ENCODE measurements around the gene HARS1.
"Not testable (repeated sequence)": the region's sequence is repeated elsewhere in the genome, so short reads cannot be mapped to it uniquely, and the experiment has no call there.

Gene HARS1, protein sequence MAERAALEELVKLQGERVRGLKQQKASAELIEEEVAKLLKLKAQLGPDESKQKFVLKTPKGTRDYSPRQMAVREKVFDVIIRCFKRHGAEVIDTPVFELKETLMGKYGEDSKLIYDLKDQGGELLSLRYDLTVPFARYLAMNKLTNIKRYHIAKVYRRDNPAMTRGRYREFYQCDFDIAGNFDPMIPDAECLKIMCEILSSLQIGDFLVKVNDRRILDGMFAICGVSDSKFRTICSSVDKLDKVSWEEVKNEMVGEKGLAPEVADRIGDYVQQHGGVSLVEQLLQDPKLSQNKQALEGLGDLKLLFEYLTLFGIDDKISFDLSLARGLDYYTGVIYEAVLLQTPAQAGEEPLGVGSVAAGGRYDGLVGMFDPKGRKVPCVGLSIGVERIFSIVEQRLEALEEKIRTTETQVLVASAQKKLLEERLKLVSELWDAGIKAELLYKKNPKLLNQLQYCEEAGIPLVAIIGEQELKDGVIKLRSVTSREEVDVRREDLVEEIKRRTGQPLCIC

DNA sequence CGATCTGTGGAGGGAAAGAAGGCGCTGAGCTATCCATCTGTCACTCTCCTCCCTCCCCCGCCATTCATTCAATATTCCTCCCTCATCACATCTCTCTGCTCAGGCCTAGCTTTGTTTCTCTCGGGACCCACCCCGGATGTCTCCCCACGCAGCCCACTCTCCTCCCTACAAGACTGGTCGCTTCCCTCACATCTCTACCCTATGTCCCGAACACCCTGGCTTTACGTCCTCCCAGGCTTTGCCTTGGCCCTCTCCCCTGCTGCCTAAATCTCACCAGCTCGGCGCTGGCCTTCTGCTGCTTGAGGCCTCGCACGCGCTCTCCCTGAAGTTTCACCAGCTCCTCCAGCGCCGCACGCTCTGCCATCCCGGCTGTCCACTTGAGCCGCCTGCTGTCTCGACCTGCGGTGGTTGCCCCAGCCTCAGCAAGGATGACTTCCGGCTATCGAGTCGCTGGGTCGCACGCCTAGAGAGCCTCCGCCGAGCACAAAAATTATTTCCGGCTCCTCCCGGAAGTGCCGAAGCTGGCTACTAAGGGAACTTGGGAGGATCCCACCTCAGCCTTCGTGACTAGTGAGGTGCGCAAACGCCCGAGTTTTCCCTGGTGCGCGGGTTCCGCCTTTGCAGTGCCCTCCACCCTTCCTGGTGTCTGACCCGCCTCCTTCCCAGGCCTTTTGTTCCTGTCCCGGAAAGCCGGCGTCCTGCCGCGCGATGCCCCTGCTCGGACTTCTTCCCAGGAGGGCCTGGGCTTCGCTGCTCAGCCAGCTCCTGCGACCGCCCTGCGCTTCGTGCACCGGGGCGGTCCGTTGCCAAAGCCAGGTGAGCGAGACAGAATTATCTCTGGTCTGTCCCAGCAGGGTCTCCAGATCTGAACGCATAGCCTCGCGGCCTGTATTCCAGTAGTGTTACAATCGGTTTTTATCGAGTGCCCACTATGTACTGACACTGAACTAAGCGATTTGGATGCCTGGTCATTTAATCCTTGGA is at the start of gene HARS1, which contains the start of gene HARS2:
TSS of gene HARS1 (minus strand) at position 430 of the 984 bp plus-strand sequence. CDS start at position 364, 66 bp downstream.
TSS of gene HARS2 (plus strand) at position 515 of the 984 bp plus-strand sequence. CDS start at position 709, 194 bp downstream.
- peak; percentile 85 for DNase-seq

DNA sequence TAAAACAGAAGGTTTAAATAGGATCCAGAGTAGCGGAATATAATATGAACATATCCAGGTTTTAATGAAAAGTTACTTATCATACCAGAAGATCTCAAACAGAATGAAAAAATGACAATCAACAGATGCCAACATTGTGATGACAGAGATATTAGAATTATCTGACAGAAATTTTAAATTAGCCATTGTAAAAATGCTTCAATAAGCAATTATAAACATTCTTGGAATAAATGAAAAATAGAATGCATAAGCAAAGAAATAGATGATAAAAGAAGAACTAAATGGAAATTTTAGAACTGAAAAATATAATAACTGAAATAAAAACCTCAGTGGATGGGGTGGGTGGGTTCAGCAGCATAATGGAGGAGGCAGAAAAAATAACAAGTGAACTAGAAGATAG is 46.3 kb upstream of the HARS1 start:
- no peak for DNase-seq

DNA sequence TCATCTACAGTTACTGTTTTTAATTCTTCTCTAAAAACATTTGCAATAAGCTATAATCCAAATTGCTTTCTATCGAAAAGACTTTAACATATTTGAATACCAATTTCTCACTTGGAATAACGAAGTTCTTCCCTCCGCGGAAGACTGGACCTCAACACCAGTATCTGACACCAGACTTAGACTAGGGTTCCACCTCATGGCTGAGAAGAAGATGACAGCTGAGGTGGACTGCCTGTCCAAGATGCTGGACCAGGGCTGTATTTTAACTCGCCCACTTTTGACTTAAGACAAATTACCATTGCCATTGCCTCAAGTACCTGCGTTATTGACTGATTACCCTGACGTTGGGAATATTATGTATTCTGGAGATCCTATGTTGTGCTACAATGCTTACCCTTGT is 43.2 kb upstream of the HARS1 start:
- no peak for DNase-seq

DNA sequence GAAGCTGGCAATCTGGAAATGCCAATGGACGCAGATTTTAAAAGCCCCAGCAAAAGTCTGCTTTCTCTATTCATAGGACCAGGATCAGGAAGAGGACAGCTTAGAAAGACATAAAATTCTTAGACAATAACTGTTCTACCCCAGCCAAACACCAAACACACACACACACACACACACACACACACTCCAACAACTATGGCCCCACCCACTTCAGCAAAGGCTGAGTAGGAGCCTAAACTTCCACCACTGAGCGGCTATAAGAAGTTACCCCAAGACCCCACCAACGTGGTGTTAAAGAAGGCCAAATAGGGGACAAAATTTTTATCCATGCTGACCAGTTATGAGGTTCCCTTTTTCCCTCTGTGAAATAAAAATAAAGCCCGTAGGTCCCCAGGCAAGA is 41.9 kb upstream of the HARS1 start:
- no peak for DNase-seq

DNA sequence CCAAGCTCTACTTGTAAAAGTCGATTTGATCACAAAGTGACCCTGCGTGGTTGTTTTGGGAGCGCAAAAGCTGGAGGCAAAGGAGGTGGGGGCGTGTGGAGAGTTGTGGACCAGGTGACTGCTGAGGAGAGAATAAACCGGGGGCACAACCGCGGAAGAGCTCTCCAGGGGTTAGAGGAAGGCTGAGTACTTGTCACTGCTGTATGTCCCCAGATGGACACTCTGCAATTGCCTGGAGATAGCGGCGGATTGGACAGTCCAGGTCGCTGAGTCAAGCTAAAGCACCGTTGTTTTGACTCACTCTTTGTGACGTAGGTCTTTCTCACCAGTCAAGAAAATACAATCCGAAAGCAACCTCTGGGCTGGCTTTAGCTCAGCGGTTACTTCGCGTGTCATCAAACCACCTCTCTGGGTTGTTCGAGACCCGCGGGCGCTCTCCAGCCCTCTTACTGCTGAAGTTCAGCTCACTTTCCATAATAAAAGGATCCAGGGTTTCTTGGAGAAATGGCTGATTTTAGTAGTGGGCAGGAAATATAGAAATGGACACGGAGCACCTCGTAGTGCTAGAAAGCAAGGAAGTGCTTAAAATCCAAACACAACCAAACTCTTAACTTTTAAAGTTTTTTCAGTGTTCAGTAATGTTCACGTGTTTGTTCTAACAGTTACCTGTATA is 34.8 kb upstream of the HARS1 start:
- DNase-seq = no peak

DNA sequence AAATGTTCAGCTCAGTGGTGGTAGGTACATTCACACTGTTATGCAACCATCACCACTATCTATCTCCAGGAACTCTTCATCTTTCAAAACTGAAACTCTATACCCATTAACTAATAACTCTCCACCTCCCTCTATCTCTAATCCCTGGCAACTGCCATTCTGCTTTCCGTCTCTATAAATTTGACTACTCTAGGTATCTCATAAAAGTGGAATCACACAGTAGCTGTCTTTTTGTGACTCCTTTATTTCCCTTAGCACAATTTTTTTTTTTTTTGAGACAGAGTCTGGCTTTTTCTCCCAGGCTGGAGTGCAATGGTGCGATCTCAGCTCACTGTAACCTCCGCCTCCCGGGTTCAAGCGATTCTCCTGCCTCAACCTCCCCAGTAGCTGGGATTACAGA is 30.2 kb upstream of the HARS1 start:
- DNase-seq = not testable (repeated sequence)

DNA sequence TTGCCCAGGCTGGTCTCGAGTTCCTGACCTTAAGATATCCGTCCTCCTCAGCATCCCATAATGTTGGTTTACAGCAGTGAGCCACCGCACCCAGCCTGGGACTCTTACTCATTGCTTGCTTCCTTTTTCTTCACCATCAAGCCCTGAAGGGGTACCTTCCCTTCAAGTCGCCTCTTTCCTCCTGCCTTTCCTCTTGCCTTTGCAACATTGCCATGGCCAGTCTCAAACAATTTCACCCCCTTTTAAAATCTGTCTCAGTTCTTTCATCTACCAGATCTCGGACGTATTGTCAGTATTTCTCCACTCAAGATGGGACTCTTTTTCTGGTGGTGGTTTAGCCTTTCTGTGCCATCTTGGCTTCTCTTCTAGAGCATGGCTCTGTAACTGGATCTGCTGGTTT is 29.6 kb upstream of the HARS1 start:
- DNase-seq = not testable (repeated sequence)

DNA sequence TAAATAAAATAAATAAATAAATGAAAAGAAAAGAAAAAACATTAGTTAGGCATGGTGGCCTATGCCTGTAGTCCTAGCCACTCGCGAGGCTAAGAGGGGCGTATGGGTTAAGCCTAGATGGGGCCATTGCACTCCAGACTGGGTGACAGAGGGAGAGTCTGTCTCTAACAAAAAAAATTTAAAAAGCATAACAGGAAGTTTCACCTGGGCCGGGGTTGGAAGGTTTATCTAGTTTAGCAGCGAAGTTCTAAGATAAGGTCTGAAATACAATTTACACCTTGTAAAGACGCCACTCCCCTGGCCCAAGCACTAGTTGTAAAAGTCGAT is 27.1 kb upstream of the HARS1 start:
- no peak for DNase-seq

DNA sequence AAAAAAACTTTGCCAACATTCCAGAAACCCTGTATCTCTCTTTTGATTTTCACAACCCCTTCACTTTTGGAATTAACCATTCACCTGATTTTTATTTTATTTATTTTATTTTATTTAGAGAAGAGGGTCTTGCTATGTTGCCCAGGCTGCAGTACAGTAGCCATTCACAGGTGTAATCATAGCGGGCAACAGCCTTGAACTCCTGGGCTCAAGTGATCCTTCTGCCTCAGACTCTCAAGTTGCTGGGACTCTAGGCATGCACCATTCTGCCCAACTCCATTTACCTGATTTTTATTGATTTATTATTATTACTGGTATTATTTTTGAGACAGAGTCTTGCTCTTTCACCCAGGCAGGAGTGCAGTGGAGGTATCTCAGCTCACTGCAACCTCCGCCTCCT is 25.1 kb upstream of the HARS1 start:
- DNase-seq = not testable (repeated sequence)

DNA sequence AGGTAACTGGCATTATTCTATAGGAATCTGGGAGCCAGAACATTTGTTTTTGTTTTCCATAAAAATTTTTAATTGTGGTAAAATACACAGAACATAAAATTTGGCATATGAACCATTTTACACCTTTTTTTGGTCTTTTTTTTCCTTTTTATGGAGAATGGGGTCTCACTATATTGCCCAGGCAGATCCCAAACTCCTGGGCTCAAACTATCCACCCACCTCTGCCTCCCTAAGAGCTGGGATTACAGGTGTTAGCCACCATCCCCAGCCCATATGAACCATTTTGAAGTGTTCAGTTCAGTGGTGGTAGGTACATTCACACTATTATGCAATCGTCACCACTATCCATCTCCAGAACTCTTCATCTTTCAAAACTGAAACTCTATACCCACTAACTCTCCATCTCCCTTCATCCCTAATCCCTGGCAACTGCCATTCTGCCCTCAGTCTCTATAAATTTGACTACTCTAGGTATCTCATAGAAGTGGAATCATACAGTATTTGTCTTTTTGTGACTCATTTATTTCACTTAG is 22.5 kb upstream of the HARS1 start:
- no peak for DNase-seq

DNA sequence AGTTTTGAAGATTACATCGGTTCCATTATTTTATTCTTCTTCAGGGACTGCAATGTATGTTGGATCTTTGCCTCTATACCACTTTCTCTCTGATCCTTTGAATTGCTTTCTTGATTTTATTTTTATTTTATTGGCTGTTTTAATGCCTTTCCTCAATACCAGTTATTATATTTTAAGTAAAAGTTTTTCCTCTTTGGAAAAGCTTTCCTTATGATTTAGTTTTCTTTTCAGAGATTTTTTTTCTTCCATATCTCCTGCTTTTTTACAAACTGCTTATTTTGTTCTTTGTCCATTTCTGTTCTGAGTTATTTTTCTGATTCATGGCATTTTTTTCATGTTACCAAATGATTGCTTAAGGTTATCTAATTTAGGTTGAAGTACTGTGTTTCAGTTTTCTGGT is 20.6 kb upstream of the HARS1 start:
- DNase-seq = no peak

DNA sequence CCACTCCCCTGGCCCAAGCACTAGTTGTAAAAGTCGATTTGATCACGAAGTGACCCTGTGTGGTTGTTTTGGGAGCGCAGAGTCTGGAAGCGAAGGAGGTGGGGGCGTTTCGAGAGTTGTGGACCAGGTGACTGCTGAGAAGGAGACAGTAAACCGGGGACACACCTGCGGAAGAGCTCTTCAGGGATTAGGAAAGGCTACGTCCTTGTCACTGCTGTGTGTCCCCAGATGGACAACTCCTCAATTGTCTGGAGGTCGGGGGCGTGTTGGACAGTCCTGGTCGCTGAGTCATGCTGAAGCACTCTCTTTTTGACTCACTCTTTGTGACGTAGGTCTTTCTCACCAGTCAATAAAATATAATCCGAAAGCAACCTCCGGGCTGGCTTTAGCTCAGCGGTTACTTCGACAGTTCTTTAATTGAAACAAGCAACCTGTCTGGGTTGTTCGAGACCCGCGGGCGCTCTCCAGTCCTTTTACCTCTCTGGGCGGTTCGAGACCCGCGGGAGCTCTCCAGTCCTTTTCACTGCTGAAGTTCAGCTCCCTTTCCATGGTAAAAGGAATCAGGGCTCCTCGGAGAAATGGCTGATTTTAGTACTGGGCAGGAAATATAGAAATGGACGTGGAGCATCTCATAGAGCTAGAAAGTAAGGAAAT is 19.9 kb upstream of the HARS1 start:
- peak; percentile 83 for DNase-seq

DNA sequence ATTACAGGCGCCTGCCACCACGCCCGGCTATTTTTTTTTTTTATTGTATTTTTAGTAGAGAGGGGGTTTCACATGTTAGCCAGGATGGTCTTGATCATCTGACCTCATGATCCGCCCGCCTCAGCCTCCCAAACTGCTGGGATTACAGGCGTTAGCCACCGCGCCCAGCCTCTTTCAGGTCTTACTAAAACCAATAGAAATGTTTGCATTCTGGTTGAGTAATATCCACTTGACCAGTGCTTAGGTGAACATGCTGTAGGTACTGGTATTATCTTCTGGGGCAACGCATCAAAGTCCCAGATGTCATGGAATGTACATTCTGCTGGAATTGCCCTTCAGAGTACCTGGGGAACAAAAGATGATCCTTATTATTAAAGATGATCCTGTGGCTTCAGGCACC is 17.6 kb upstream of the HARS1 start:
- DNase-seq = not testable (repeated sequence)

DNA sequence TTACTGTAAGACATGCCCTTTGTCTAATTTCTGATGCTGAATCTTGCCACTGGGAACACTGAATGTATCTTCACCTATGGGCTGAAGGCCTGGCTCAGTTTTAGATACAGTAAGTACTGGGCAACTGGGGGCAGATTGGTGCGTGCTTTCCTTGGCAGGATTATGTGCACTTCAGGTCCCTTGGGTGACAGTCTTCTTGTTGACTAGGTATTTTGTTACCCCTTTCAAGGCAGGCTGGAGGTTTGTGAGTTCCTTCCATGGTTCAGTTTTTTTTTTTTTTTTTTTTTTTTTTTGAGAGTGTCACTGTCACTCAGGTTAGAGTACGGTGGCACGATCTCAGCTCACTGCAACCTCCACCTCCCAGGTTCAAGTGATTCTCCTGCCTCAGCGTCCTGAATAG is 16.6 kb upstream of the HARS1 start:
- DNase-seq = no peak

DNA sequence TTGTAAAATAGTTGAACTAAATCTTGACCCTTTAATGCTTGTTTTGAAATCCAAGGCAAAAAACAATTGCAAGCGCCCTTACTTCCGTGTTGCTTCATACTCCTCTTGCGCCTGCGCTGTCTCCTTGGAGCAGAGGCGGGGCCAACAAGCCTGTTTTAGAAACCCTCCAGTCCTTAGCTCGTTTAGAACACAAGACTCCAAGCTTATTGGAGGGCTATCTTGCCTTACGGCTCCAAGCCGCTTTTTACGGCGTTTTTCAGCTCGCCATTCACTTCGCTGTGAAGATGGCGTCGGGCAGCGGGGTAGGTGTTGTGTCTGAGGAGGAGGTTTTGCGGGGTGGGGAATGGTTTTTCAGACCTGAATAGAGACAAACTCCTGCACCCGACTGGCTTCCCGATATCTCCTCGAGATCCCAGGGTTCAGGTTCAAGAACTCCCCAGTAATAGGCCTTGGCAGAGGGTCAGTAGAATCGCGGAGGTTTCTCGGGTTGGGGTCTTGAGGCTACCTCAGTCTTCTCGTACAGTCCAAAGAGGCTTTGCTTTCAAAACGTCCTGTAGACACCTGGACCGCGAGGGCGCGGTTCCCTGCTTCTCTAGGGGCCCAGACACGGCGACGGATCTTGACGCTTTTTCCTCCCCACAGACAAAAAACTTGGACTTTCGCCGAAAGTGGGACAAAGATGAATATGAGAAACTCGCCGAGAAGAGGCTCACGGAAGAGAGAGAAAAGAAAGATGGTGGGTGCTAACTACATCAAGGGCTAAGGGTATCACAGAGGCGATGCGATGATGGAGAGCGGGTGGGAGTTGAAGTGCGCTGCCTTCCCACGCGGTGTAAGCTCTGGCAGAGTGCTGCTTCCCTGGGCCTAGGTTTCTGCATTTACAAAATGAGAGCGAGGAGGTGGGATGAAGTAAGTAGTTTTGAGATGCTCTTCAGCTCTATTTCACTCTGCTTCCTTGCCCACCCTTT is 9.3 kb upstream of the HARS1 start, which contains the start of gene ZMAT2:
TSS of gene ZMAT2 (plus strand) at position 271 of the 968 bp plus-strand sequence. CDS start at position 285, 14 bp downstream.
- peak; percentile 94 for DNase-seq

DNA sequence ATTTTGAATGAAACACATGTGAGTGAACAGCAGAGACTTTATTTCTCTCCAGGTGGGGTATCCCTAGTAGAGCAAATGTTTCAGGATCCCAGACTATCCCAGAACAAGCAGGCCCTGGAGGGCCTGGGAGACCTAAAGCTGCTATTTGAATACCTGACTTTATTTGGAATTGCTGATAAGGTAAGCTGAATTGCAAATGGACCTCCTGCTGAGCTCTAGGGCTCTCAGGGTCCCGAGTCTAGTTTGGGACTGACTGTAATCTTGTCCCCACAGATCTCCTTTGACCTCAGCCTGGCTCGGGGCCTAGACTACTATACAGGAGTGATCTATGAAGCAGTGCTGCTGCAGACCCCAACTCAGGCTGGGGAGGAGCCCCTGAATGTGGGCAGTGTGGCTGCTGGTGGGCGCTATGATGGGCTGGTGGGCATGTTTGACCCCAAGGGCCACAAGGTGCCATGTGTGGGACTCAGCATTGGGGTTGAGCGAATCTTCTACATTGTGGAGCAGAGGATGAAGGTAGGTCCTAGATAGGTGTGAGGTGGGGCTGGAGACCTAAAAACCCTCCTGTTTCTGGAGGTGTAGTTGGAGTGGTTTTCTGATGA is 5.8 kb upstream of the HARS1 start:
- DNase-seq = no peak

DNA sequence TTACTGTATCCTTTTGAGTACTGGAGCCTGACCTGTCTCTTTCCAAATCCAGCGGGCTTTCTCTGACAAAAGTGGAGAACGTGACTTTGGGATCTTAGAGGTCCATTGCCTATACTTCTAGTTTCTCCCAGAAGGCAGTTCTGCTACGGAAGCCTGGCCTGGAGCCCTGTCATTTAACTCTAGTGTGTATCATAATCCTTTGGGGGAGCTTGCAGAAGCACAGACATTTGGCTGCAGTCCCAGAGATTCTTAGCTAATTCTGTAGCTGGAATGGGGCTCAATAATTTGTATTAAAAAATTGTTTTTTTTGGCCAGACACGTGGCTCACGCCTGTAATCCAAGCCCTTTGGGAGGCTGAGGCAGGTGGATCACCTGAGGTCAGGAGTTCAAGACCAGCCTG is 3.1 kb upstream of the HARS1 start:
- no peak for DNase-seq

DNA sequence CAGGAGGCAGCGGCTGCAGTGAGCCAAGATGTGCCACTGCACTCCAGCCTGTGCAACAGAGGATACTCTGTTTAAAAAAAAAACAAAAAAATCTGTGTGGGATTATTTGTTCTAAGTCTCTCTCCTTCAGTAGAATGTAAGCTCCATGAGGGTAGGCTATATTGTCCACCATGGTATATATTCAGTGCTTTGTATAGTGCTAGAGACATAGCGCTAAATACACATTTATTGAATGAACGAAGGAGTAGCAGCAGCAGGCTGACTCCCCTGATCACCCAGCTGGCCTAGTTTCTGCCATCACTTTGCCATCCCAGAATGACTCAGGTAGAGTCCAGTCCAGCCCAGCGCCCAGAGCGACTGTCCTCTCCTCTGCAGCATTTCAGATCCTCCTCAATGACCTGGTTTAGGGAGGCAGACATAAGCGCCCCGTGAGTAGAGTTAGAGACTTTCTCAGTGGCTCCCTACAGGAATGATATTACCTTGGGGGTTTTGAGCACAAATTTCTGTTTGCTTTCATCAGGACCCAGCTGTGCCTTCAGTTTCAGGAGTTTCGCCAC is 716 bp downstream of the HARS1 start:
- no peak for DNase-seq

DNA sequence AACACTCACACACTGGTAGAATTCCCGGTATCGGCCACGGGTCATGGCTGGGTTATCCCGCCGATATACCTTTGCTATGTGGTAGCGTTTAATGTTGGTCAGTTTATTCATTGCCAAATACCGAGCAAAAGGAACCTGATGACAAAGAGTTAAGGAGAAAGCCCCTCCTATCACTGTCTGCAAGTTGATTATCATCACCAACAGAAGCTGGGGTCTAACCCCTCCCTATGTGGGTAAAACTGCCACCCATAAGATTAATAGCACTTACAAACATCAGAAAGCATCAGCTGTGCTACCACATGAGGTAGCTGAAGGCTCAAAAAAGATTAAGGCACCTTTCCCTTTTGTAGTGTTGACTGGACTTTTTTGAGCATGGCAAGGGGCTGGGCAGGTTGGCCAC is 12.2 kb downstream of the HARS1 start:
- no peak for DNase-seq

DNA sequence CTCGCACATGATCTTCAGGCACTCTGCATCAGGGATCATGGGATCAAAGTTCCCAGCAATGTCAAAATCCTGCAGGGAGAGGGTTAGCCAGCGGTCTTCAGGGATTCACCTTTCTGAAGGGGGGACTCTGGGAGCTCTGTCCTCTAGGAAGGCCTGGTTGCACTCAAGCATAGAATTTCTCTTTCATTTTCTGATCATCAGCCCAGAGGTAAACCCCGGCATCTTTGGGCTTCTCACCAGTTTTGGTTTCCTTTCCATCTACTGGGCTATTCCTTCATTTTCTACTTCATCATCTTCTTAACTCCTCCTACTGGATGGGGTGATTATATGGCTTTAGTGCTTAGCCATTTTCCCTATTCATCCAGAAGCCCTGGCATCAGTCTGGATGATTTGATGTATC is 13.2 kb downstream of the HARS1 start:
- DNase-seq = no peak
